ENCODE results near the gene MTMR8.

MTMR8 gene

GRCh38 chrX:64291123-64291522, 104.1 kb downstream of the MTMR8 start:
- no peak for DNase-seq

GRCh38 chrX:64265265-64265664, 130.0 kb downstream of the MTMR8 start:
- no peak for DNase-seq

GRCh38 chrX:64230123-64230970, 164.9 kb downstream of the MTMR8 start, which contains the start of gene ASB12:
Gene ASB12, minus strand, starts transcription at chrX:64230607. Its CDS starts 4,957 bp downstream, at chrX:64225650.
- no peak for DNase-seq

GRCh38 chrX:64229154-64229553, 166.1 kb downstream of the MTMR8 start:
- DNase-seq, result no peak

Data from islet precursor cell (in vitro differentiated cells).